ENCODE results near the gene TIMM8B.

The TIMM8B gene

DNA sequence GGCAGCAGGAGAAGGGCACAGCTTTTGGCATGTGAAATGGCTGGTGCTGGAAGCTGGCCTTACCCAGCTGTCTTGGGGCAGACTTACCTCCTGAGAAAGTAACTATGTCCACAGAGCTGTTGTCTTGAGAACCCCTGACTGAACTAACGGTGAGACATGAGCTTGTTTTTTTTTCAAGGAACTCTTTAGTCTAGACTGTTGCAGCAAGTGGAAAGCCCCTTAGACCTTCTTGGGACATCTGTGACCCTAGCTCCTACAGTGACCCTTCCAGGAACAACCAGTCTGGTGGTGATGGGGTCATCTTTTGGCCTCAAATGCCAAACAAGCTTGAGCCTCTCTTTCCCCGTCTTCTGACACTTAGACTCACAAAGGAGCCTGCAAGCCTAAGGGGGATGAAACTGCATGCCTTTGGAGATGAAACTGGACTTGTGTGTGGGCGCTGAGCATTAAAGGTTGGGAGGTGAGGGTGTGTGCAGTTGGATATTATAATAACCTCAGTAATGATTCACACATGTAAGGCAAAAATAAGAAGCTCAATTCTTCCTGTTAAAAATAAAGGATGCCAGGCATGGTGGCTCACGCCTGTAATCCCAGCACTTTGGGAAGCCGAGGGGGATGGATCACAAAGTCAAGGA is 35.5 kb upstream of the TIMM8B start:
- TF ChIP-seq, protein P1, sequence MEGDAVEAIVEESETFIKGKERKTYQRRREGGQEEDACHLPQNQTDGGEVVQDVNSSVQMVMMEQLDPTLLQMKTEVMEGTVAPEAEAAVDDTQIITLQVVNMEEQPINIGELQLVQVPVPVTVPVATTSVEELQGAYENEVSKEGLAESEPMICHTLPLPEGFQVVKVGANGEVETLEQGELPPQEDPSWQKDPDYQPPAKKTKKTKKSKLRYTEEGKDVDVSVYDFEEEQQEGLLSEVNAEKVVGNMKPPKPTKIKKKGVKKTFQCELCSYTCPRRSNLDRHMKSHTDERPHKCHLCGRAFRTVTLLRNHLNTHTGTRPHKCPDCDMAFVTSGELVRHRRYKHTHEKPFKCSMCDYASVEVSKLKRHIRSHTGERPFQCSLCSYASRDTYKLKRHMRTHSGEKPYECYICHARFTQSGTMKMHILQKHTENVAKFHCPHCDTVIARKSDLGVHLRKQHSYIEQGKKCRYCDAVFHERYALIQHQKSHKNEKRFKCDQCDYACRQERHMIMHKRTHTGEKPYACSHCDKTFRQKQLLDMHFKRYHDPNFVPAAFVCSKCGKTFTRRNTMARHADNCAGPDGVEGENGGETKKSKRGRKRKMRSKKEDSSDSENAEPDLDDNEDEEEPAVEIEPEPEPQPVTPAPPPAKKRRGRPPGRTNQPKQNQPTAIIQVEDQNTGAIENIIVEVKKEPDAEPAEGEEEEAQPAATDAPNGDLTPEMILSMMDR (IDR thresholded peaks at IDR 0.05; ENCODE audit: insufficient read depth, missing control alignments) = no peak
- no peak for FAIRE-seq

DNA sequence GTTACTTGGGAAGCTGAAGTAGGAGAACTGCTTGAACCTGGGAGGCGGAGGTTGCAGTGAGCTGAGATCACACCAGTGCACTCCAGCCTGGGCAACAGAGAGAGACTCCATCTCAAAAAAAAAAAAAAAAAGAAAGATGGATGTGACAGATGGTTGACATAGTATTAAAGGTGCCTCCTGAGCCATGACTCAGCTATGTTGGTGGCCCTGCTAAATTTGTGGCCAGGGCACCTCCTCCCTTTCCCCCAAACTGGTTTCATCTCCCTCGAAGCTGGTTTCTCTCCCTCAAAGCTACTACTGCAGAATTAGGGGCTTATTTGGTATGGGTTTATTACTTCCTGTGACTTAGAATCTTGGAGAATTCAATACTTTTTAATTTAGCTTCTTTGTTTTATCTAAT is 31.6 kb upstream of the TIMM8B start:
- FAIRE-seq = no peak
- TF ChIP-seq, protein P1 (IDR thresholded peaks at IDR 0.05; ENCODE audit: insufficient read depth, missing control alignments) = no peak
- no peak for DNase-seq (ENCODE audit: insufficient read length, low spot score)

More for the DNA sequence above, 35.5 kb upstream of the TIMM8B start:
- DNase-seq (ENCODE audit: insufficient read length, low spot score) = no peak

DNA sequence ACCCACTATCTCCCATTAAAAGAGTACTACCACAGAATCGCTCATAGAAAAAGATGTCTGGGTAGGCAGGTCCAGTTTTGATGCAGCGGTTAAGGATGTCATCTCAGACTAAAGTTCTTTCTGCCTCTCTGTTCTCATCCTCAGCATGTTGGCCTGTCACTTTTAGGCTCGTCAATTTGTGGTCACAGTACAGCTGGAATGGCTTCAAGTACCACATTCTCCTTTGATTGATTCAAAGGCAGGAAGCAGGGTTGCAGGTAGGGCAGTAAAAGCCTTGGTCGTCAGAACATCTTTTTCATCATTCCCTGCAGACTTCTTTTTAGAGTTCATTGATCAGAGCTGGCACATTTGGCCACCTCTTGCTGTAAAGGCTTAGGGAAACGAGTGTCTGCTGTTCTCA is 28.8 kb upstream of the TIMM8B start:
- TF ChIP-seq, protein P1 (IDR thresholded peaks at IDR 0.05; ENCODE audit: insufficient read depth, missing control alignments) = no peak
- DNase-seq (ENCODE audit: insufficient read length, low spot score) (no peak), FAIRE-seq (no peak)

DNA sequence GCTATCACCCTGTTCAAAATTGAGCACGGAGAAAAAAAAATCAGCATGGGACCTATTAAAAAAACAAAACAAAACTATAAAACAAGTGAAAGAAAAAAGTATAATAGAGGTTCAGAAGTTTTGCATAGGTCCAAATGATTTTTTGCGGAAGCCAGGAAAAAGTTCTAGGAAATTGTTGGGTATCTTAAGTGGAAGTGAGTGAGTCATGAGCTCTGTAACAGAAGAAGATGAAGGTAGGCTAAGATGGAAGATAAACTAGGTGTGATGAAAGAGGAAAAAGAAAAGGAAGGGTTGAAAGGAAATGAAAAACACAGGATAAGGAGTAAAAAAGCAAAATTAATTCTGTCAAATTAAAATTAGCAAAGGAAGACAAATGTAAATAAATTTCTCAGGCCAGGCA is 27.9 kb upstream of the TIMM8B start:
- TF ChIP-seq, protein P1 (IDR thresholded peaks at IDR 0.05; ENCODE audit: insufficient read depth, missing control alignments) = no peak
- no peak for DNase-seq (ENCODE audit: insufficient read length, low spot score)
- FAIRE-seq = no peak

DNA sequence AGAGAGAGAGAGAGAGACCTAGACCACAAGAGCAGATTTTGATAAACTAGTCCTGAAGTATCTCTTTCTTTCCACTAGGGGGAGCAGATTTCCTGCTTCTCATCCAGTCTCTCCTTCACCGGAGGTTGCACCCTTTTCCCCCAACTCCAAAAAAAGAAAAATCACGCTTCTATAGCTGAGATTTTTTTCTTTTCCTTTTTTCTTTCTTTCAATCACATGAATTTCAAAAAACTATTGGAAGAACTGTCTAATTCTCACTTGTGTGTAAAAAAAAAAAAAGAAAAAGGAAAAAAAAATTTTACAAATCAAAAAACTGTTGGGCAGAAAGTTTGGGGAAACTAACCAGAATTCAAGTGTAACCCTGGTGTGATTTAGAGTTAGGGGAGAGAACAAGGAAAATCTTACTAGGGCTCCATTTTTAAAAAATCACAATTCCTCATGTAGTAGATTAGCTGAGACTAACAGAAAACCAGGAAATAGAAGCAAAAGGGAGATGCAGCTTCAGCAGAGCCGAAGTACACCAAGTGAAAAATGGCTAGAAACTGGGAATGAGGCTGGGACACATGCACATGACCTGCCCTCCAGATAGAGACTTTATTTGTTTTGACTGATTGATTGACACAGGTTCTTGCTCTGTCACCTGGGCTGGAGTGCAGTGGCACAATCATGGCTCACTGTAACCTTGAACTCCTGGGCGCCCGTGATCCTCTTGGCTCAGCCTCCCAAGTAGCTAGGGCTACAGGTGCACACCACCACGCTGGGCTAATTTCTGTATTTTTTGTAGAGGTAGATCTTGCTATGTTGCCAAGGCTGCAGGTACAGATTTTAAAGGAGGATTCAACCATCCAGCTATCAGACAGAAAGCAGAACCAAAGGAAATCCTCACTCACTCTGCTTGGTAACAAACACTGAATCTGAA is 27.2 kb upstream of the TIMM8B start:
- FAIRE-seq = no peak
- TF ChIP-seq, protein P1 (IDR thresholded peaks at IDR 0.05; ENCODE audit: insufficient read depth, missing control alignments) = peak; percentile 59
- DNase-seq (ENCODE audit: insufficient read length, low spot score) = no peak

DNA sequence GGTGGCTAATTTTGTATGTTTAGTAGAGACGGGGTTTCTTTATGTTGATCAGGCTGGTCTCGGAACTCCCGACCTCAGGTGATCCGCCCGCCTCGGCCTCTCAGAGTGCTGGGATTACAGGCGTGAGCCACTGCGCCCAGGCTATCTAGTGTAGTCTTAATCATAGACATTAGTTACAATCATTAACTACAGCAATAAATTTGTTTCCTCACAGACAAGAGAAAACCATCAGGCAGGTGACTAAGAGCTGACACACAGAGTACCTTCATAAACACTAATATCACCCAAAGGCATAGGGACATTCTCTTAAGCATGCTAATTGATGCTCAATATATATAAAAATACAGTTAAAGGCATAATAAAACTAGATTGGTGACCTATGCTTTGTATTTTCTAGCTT is 19.5 kb upstream of the TIMM8B start:
- TF ChIP-seq, protein P1 (IDR thresholded peaks at IDR 0.05; ENCODE audit: insufficient read depth, missing control alignments) = no peak
- no peak for DNase-seq (ENCODE audit: insufficient read length, low spot score)
- no peak for FAIRE-seq

DNA sequence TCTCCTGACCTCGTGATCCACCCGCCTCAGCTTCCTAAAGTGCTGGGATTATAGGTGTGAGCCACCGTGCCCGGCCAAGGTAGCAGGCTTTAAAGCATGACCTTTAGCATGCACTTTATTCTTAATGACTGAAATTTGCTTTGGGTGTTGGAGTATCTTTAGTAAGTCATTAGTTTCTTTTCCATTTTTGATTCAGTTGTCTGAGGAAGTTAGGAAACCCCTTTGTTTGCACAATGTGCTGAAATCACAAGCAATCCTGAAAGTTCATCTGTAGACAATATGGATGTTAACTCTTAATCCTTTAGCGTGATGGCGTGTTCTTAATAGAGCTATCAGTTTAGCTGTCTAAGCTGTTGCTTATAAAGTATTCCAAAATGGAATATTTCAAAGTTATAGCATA is 16.9 kb upstream of the TIMM8B start:
- TF ChIP-seq, protein P1 (IDR thresholded peaks at IDR 0.05; ENCODE audit: insufficient read depth, missing control alignments) = no peak
- DNase-seq (ENCODE audit: insufficient read length, low spot score) (no peak), FAIRE-seq (peak; percentile 6)
